ENCODE results near the gene WDR62.

DNA sequence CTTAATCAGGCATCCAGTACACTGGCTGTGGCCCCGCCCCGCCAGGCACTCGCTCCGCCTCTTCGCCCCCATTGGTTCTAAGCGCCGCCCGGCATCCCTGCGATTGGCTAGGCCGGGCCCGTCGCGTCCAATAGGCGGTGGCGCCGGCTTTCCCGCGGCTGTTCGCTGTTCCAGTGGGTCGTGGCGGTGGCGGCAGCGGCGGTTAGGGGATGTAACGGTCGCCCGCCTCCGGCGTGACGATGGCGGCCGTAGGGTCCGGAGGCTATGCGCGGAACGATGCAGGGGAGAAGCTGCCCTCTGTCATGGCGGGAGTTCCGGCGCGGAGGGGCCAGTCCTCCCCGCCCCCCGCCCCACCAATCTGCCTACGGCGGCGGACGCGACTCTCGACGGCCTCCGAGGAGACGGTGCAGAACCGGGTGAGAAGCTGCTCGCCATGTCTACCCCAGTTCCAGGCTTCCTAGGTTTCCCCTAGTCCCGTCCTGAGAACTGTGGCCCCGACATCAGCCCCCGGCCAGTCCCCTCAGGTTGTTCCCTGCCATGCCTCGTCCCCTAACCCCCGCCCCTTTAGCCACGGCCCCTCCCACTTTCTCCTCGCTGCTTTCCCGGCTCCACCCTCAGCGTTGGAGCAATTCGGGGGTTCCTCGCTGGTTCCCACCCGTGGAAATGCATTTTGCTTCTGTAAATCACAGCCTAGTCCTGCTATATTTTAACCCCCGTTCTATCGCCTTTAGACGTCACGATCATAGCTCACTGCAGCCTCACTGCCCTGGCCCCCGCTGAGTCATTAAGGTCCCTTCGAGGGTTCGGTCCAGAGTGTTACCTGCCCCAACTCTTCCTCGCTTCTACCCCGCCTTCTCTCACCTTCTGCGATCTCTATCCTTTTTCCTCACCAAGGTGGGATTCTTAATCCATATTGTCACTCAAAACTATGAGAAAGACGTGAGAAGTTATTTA, at the start of gene WDR62:
- TF ChIP-seq POLR2A (IDR thresholded peaks at IDR 0.05; ENCODE audit: low read length) (peak; percentile 75), GATA1 (IDR thresholded peaks at IDR 0.05; ENCODE audit: low read depth, low read length) (no peak)

All from erythroblast (primary cell).